GM18502 (cell line): Measurements from ENCODE around the gene FAM89B.
"Not testable (repeated sequence)": the region's sequence is repeated elsewhere in the genome, so short reads cannot be mapped to it uniquely, and the experiment has no call there.

Source experiments
- ATAC-seq: cut with Tn5 transposase; IDR thresholded peaks from one replicate; pipeline ENCODE4 v1.9.1; 2021; ENCODE audit warnings: mild to moderate bottlenecking; ENCODE audit not compliant: unreplicated experiment, poor library complexity

FAM89B gene

GRCh38 chr11:65572356-65573051, at the start of gene FAM89B:
FAM89B (plus strand) TSS chr11:65572538; CDS start chr11:65572670, 132 bp downstream.
- ATAC-seq, result no peak

GRCh38 chr11:65522718-65523630, 49.4 kb upstream of the FAM89B start:
- ATAC-seq, result not testable (repeated sequence)

- ATAC-seq, result not testable (repeated sequence)
Observed at GRCh38 chr11:65523631-65523968, 48.7 kb upstream of the FAM89B start.

- no peak for ATAC-seq
Observed at GRCh38 chr11:65524014-65524740, 48.2 kb upstream of the FAM89B start.

- peak; percentile 50 for ATAC-seq
Observed at GRCh38 chr11:65524741-65525545, 47.4 kb upstream of the FAM89B start, which contains the start of gene SCYL1. SCYL1 (plus strand) TSS chr11:65525083; CDS start chr11:65525154, 71 bp downstream.

- no peak for ATAC-seq
Observed at GRCh38 chr11:65525546-65526480, 46.5 kb upstream of the FAM89B start.

- no peak for ATAC-seq
Observed at GRCh38 chr11:65526744-65527143, 45.6 kb upstream of the FAM89B start.

GRCh38 chr11:65528819-65529350, 43.5 kb upstream of the FAM89B start:
- ATAC-seq, result no peak

GRCh38 chr11:65529475-65530156, 42.7 kb upstream of the FAM89B start:
- no peak for ATAC-seq

- ATAC-seq, result no peak
Observed at GRCh38 chr11:65530157-65530496, 42.2 kb upstream of the FAM89B start.

- ATAC-seq, result no peak
Observed at GRCh38 chr11:65532388-65533064, 39.8 kb upstream of the FAM89B start.

- no peak for ATAC-seq
Observed at GRCh38 chr11:65535102-65535501, 37.2 kb upstream of the FAM89B start.

- no peak for ATAC-seq
Observed at GRCh38 chr11:65536412-65537295, 35.7 kb upstream of the FAM89B start.

GRCh38 chr11:65537296-65537597, 35.1 kb upstream of the FAM89B start:
- no peak for ATAC-seq

- no peak for ATAC-seq
Observed at GRCh38 chr11:65537620-65538231, 34.6 kb upstream of the FAM89B start.

GRCh38 chr11:65538232-65538914, 34.0 kb upstream of the FAM89B start:
- ATAC-seq, result no peak
